A549 treated with CpdA at 1 μM for 4 hours (cell line): ENCODE results near the gene CNR1. TPM values are rescaled to one million over a fixed set of nuclear protein-coding genes. Genes with fewer than 3 reads are reported as not detected.

Experiments
- total RNA-seq: library from RNA; stranded (reverse); fragments of 200-300 nt; extraction: Qiagen RNA extraction; gene quantifications from 5 replicates; pipeline ENCODE4 v1.2.3, GENCODE V29; 2022; ENCODE audit warnings: low read depth

Gene CNR1
- 0.30 to 0.41 TPM (median 0.33 TPM) in 5 replicates for total RNA-seq

DNA sequence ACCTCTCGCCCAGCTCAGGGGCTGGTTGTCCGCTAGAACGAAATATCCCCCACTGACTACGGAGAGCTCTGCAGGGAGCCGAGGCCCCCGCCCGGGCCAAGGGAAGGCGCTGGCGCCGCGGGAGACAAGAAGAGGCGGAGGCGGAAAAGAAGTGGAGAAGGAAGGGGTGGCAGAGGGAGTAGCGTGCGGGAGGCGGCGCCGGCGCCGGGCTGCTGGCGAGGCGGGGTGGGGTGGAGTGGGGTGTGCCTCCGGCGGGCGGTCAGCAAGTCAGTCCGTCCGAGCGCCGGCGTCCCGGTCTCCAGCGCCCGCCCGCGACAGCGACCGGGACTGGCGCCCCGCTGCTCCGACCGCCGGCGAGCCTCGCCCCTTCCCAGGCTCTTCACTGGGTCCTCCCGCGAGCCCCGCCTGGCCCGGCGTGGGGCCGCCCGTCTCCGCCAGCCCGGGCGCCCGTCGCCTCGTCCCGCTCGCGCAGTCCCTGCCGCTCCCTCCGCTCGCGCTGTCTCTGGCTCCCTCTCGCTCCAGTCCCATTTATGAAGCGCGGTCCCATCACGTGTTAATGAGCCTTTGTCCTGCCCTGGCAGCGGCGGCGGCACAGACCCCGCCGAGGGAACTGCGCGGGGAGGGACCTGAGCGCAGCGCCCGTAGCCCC lies at the start of gene CNR1:
CNR1 (minus strand) TSS at position 504 of the 649 bp plus-strand sequence. CDS start 21,073 bp downstream, outside the sequence.

Other genes starting within 250 kb of the CNR1 start
- not detected in 5 replicates for gene SPACA1, start 118.5 kb downstream of the CNR1 start, total RNA-seq